Activated T-cell treated with anti-CD3 and anti-CD28 coated beads, Interleukin-2, amount 50 U/mL, for 72 hours (primary cell): ENCODE data around the gene MED23. TPM values are rescaled to one million over a fixed set of nuclear protein-coding genes. Genes with fewer than 3 reads are reported as not detected.

Source experiments
- ATAC-seq, 2 donors: fragments of 150-1000 bp; cut with Tn5 transposase; replicated peaks in 1 of 2; 2 replicates each; pipeline ENCODE4 v1.10.0; 2021; ENCODE audit warnings: moderate library complexity in 2 of 2, mild to moderate bottlenecking in 1 of 2
- DNase-seq, 2 donors: peaks; one replicate each; pipeline ENCODE4 v3.0.0; 2021 to 2022; ENCODE audit warnings: mixed read lengths in 1 of 2
- H3K27ac Mint-ChIP-seq: one replicate; pipeline ENCODE4 v1.8.0; 2022; ENCODE audit warnings: mild to moderate bottlenecking, moderate library complexity, mixed read lengths
- H3K27me3 Mint-ChIP-seq: one replicate; pipeline ENCODE4 v1.8.0; 2022; ENCODE audit warnings: low read depth, mixed read lengths
- H3K36me3 Mint-ChIP-seq, 2 donors: one replicate each; pipeline ENCODE4 v1.8.0; 2022; ENCODE audit warnings: mixed read lengths in 2 of 2, mild to moderate bottlenecking in 1 of 2; ENCODE audit not compliant: insufficient read depth in 2 of 2
- H3K4me1 Mint-ChIP-seq: one replicate; pipeline ENCODE4 v1.8.0; 2022; ENCODE audit warnings: low read depth, mixed read lengths
- H3K4me3 Mint-ChIP-seq, 2 donors: one replicate each; pipeline ENCODE4 v1.8.0; 2022; ENCODE audit warnings: mild to moderate bottlenecking in 2 of 2, mixed read lengths in 2 of 2, moderate library complexity in 2 of 2
- H3K9me3 Mint-ChIP-seq, 2 donors: one replicate each; pipeline ENCODE4 v1.8.0; 2022; ENCODE audit warnings: mixed read lengths in 2 of 2
- total RNA-seq, 2 donors: library from RNA; stranded (reverse); gene quantifications; one replicate each; pipeline ENCODE4 v1.2.3, GENCODE V29; 2022

Gene MED23, protein sequence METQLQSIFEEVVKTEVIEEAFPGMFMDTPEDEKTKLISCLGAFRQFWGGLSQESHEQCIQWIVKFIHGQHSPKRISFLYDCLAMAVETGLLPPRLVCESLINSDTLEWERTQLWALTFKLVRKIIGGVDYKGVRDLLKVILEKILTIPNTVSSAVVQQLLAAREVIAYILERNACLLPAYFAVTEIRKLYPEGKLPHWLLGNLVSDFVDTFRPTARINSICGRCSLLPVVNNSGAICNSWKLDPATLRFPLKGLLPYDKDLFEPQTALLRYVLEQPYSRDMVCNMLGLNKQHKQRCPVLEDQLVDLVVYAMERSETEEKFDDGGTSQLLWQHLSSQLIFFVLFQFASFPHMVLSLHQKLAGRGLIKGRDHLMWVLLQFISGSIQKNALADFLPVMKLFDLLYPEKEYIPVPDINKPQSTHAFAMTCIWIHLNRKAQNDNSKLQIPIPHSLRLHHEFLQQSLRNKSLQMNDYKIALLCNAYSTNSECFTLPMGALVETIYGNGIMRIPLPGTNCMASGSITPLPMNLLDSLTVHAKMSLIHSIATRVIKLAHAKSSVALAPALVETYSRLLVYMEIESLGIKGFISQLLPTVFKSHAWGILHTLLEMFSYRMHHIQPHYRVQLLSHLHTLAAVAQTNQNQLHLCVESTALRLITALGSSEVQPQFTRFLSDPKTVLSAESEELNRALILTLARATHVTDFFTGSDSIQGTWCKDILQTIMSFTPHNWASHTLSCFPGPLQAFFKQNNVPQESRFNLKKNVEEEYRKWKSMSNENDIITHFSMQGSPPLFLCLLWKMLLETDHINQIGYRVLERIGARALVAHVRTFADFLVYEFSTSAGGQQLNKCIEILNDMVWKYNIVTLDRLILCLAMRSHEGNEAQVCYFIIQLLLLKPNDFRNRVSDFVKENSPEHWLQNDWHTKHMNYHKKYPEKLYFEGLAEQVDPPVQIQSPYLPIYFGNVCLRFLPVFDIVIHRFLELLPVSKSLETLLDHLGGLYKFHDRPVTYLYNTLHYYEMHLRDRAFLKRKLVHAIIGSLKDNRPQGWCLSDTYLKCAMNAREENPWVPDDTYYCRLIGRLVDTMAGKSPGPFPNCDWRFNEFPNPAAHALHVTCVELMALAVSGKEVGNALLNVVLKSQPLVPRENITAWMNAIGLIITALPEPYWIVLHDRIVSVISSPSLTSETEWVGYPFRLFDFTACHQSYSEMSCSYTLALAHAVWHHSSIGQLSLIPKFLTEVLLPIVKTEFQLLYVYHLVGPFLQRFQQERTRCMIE (N-terminal part only)
- total RNA-seq, result 10 to 100 TPM; 38.5 to 40.1 TPM

DNA sequence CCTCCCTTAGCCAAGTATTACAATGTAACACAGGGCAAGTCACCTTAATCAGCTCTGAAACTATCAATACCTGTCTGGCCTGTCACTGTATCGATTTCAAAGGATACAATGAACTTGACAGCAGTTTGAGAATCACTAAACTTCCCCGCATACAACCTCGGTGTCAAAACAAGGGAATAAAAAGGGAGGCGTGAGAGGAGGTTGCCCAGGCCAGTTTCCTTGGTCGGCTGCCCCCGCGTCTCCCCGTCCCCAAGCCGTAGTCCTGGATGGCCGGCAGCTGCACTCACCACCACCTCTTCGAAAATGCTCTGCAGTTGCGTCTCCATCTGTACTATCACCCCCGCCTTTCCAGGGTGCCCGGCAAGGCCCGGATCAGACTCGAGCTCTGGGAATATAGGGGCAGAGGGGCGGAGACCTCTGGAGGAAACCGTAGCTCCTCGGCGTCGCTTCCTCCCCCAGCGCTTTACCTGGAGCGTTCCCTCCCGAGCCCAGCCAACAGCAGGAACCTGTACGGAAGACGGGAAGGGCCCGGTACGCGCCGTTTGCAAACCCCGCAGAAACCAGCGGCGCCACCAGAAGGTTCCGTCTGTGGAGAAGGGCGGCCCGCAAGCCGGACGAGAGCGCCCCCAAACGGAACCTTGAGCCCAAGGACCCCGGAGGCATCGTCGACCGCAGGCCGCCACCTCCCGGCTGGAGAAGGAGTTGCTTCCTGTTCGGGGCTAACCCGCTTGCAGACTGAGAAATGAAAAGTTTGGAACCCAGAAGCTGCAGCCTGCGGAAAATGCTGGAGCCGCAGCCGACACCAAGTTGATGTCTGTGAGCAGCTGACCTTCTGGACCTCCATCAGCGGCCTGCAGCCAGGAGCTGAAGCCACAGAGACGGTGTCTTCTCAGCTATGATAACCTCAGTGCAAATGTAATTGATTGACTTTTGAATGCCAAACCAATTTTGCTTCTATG lies at the start of gene MED23:
Gene MED23, minus strand, starts transcription at position 519 of the 959 bp plus-strand sequence. Its CDS starts 193 bp downstream, at position 326.
- ATAC-seq (peak; percentile 84 to 86), DNase-seq (peak; percentile 95 to 97)
- H3K9me3 Mint-ChIP-seq, result no peaks in the 10 kb centered on the region
- H3K36me3 Mint-ChIP-seq, result peaks cover 4 to 7% of the 10 kb centered on the region in 2 donors
- peak within 1 kb of the TSS; percentile 98 for H3K27ac Mint-ChIP-seq
- H3K4me1 Mint-ChIP-seq, result peaks cover 48% of the 10 kb centered on the region
- H3K4me3 Mint-ChIP-seq, result peak within 1 kb of the TSS; percentile 98 to 100
- H3K27me3 Mint-ChIP-seq, result no peaks in the 10 kb centered on the region

DNA sequence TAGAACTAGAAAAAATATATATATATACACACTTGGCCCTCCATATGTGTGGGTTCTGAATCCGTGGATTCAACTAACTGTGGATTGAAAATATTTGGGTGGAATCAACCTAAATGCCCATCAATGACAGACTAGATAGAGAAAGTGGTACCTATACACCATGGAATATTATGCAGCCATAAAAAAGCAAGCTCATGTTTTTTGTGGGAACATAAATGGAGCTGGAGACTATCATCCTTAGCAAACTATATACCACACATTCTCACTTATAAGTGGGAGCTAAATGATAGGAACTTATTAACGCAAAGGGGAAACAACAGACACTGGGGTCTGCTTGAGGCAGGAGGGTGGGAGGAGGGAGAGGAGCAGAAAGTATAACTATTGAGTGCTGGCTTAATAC lies 45.1 kb upstream of the MED23 start:
- no peaks in the 10 kb centered on the region for H3K27me3 Mint-ChIP-seq
- no peak overlapping the region for H3K27ac Mint-ChIP-seq
- DNase-seq, result no peak
- no peaks in the 10 kb centered on the region for H3K36me3 Mint-ChIP-seq
- no peaks in the 10 kb centered on the region for H3K4me1 Mint-ChIP-seq
- no peak overlapping the region for H3K4me3 Mint-ChIP-seq
- H3K9me3 Mint-ChIP-seq, result no peaks in the 10 kb centered on the region
- no peak for ATAC-seq

DNA sequence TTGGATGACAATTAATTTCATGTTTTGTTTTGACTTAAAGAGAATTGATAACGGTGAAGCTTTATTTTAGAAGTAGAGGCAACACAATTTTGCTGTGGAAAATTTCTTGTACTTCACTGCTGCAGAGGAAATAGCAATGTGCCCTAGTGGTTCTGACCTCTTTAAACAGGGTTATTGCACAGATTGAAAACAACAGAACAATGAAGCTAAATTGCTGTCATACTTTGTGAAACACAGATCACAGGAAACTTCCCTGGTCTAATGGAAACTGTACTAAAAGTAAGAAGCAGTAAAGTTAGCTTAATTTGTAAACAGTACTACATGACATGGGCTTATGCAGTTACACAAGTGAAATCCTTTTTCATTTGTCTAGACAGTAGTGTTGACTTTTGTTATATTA lies 41.8 kb upstream of the MED23 start:
- Mint-ChIP-seq H3K4me1 (no peaks in the 10 kb centered on the region), H3K9me3 (no peaks in the 10 kb centered on the region), H3K36me3 (no peaks in the 10 kb centered on the region), H3K27me3 (peaks cover 12% of the 10 kb centered on the region), H3K27ac (no peak overlapping the region), H3K4me3 (no peak overlapping the region)
- ATAC-seq (no peak), DNase-seq (no peak)

DNA sequence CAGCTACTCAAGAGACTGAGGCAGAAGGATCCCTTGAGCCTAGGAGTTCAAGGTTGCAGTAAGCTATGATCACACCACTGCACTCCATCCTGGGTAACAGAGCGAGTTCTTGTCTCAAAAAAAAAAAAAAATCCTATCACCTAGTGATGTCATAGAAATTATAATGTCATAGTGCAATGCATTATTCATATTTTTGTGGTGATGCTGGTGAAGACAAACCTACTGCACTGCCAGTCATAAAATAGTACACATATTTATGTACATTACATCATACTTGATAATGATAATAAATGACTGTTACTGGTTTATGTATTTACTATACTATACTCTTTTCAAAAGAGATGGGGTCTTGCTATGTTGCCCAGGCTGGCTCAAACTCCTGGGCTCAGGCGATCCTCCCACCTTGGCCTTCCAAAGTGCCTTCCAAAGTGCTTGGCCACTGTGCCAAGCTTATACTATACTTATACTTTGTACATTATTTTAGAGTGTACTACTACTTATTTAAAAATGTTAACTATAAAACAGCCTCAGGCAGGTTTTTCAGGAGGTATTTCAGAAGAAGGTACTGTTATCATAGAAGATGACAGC lies 35.6 kb upstream of the MED23 start:
- no peak overlapping the region for H3K4me3 Mint-ChIP-seq
- H3K9me3 Mint-ChIP-seq, result no peaks in the 10 kb centered on the region
- H3K36me3 Mint-ChIP-seq, result no peaks in the 10 kb centered on the region
- H3K27me3 Mint-ChIP-seq, result peaks cover 12% of the 10 kb centered on the region
- no peak for ATAC-seq
- no peak overlapping the region for H3K27ac Mint-ChIP-seq
- DNase-seq, result no peak
- H3K4me1 Mint-ChIP-seq, result no peaks in the 10 kb centered on the region

DNA sequence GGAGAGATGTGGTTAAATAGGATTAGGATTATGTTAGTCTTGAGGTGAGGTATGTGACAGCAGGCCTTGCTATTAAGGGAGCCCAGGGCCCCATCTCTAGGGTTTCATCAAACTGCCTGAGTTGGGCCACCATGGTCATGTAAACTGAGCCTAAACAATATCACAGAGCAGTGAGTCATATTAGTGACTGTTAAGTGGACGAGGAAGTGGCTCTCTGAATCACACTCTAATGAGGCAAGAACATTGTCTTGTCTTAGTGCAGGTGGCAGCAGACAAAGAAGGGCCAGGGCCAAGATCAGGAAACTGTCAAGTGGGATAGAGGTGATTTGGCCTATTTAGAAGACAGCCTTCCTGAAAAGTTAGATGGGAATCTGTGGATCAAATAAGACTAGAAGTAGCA lies 32.2 kb upstream of the MED23 start:
- no peaks in the 10 kb centered on the region for H3K36me3 Mint-ChIP-seq
- no peaks in the 10 kb centered on the region for H3K4me1 Mint-ChIP-seq
- ATAC-seq (peak in 1 of 2 donors; percentile 43), DNase-seq (no peak)
- H3K27me3 Mint-ChIP-seq, result no peaks in the 10 kb centered on the region
- H3K9me3 Mint-ChIP-seq, result no peaks in the 10 kb centered on the region
- H3K27ac Mint-ChIP-seq, result no peak overlapping the region
- no peak overlapping the region for H3K4me3 Mint-ChIP-seq

DNA sequence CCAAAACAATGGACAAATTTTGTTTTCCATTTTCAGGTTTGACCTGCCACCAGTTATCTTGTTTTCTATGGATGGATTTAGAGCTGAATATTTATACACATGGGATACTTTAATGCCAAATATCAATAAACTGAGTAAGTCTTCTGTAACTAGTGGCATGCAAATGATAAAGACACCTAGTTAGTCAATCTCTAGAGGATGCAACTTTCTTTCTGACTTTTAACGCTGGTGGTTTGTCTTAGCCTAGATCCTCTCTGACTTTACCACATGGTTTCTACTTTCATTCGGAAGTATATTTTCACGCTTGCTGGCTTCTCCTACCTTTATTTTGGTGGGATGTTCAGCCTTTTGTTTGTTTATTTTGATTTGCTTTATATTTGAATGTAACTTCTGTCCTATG lies 30.2 kb upstream of the MED23 start:
- Mint-ChIP-seq H3K27me3 (no peaks in the 10 kb centered on the region), H3K27ac (no peak overlapping the region), H3K4me1 (no peaks in the 10 kb centered on the region), H3K4me3 (no peak overlapping the region), H3K36me3 (no peaks in the 10 kb centered on the region), H3K9me3 (no peaks in the 10 kb centered on the region)
- no peak for DNase-seq
- ATAC-seq, result no peak

DNA sequence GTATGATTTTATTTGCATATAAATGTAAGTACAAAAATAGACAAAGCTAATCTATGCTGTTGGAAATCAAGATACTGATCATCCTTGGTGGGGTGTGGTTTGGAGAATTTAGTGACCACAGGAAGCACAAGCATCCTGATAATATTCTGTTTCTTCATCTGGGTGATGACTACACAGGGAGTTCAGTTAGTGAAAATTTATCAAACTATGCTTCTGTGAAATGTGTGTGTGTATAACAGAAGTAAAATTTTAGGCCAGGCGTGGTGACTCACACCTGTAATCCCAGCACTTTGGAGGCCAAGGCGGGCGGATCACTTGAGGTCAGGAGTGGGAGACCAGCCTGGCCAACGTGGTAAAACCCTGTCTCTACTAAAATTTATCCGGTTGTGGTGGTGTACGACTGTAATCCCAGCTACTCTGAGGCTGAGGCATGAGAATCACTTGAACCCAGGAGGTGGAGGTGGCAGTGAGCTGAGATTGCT lies 29.6 kb upstream of the MED23 start:
- Mint-ChIP-seq H3K36me3 (no peaks in the 10 kb centered on the region), H3K4me3 (no peak overlapping the region), H3K27ac (no peak overlapping the region), H3K9me3 (no peaks in the 10 kb centered on the region), H3K4me1 (no peaks in the 10 kb centered on the region), H3K27me3 (no peaks in the 10 kb centered on the region)
- ATAC-seq (no peak), DNase-seq (no peak)

DNA sequence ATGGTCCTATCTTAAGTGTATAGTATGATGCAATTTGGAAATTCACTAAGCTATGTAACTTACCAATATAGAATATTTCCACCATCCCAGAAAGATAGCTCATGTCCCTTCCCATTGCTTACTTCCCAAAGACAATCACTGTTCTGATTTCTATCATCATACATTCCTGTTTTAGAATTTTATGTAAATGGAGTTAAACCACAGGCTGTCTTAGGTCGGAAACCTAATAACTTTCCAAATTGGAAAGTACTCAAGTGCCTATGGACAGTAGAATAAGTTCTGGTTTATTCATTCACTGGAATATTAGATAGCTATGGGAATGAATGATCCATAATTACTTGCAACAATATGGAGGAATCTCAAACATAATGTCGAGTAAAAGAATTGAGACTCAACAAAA lies 29.2 kb upstream of the MED23 start:
- Mint-ChIP-seq H3K27ac (no peak overlapping the region), H3K4me3 (no peak overlapping the region)

DNA sequence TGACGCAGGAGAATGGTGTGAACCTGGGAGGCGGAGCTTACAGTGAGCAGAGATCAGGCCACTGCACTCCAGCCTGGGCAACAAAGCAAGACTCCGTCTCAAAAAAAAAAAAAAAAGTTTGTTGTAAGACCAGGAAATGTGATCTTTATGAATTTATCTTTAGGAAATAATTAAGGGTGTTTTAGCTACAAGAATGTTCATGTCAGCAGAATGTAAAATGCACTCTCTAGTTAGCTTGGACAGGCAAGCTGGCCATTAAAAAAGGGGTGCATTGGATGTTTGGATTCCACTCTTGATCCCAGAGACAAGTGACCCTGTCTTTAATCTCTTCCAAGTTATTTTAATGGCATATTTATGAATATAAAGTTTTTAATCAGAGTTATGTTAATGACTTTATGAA lies 28.6 kb upstream of the MED23 start:
- no peak overlapping the region for H3K4me3 Mint-ChIP-seq
- H3K9me3 Mint-ChIP-seq, result no peaks in the 10 kb centered on the region
- H3K27ac Mint-ChIP-seq, result no peak overlapping the region
- DNase-seq (no peak), ATAC-seq (no peak)
- no peaks in the 10 kb centered on the region for H3K36me3 Mint-ChIP-seq
- H3K27me3 Mint-ChIP-seq, result no peaks in the 10 kb centered on the region
- no peaks in the 10 kb centered on the region for H3K4me1 Mint-ChIP-seq

More for the DNA sequence above, 29.2 kb upstream of the MED23 start:
- Mint-ChIP-seq H3K9me3 (no peaks in the 10 kb centered on the region), H3K36me3 (no peaks in the 10 kb centered on the region), H3K4me1 (no peaks in the 10 kb centered on the region), H3K27me3 (no peaks in the 10 kb centered on the region)
- DNase-seq, result no peak
- no peak for ATAC-seq

DNA sequence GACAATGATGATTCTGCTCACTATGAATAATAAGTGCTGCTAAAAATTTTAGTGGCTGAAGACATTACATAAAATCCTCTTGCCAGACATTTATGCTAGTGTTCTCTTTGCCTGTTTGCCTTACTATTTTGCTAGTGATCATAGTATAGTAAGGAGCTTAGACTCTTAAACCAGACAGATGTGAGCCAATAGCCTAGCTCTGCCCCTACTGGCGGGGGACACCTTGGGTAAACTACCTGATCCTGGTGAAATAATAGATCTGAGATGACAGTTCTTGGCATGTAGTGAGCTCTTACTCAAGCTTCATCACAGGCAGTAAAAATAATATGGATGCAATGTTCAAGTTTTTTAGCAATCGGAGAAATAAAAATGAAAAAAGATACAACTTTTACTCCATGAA lies 27.9 kb upstream of the MED23 start:
- ATAC-seq (no peak), DNase-seq (no peak)
- no peaks in the 10 kb centered on the region for H3K9me3 Mint-ChIP-seq
- no peaks in the 10 kb centered on the region for H3K4me1 Mint-ChIP-seq
- H3K27ac Mint-ChIP-seq, result no peak overlapping the region
- H3K27me3 Mint-ChIP-seq, result no peaks in the 10 kb centered on the region
- no peak overlapping the region for H3K4me3 Mint-ChIP-seq
- no peaks in the 10 kb centered on the region for H3K36me3 Mint-ChIP-seq

DNA sequence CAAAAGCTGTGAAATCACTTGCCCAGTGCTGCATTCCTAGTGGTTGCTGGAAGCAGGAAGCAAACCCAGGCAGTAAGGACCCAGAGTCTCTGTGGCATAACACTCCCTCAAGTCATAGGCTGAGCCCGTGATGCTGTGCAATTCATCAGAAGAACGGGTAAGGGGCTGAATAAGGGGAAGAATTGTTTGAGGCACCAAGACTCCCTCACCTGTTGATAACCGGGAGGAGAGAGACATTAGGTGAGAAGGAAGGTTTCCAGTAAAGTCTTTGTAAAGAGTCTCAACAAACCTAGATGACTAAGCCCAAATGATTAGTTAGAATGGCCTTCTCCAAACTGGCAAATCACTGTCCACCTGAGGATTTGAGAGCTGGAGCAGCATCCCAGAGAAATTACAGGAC lies 27.3 kb upstream of the MED23 start:
- no peaks in the 10 kb centered on the region for H3K36me3 Mint-ChIP-seq
- H3K9me3 Mint-ChIP-seq, result no peaks in the 10 kb centered on the region
- H3K4me3 Mint-ChIP-seq, result no peak overlapping the region
- ATAC-seq (no peak), DNase-seq (no peak)
- H3K27me3 Mint-ChIP-seq, result no peaks in the 10 kb centered on the region
- H3K4me1 Mint-ChIP-seq, result no peaks in the 10 kb centered on the region
- H3K27ac Mint-ChIP-seq, result no peak overlapping the region

DNA sequence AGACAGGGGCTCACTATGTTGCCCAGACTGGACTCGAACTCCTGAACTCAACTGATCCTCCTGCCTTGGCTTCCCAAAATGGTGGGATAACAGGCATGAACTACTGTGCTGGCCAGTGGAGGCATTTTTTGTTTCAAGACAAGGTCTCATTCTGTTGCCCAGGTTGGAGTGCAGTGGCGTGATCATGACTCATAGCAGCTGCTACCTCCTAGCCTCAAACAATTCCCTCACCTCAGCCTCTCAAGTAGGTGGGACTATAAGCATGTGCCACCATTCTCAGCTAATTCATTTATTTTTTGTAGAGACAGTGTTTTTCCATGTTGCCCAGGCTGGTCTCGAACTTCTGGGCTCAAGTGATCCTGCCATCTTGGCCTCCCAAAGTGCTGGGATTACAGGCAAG lies 26.3 kb upstream of the MED23 start:
- H3K4me3 Mint-ChIP-seq, result no peak overlapping the region
- no peaks in the 10 kb centered on the region for H3K36me3 Mint-ChIP-seq
- ATAC-seq (no peak), DNase-seq (no peak)
- H3K27ac Mint-ChIP-seq, result no peak overlapping the region
- H3K27me3 Mint-ChIP-seq, result no peaks in the 10 kb centered on the region
- no peaks in the 10 kb centered on the region for H3K9me3 Mint-ChIP-seq
- H3K4me1 Mint-ChIP-seq, result no peaks in the 10 kb centered on the region
